Esophagus squamous epithelium (tissue), 5 donors: ENCODE measurements around the gene MACROH2A2. TPM values are rescaled to one million over a fixed set of nuclear protein-coding genes. Genes with fewer than 3 reads are reported as not detected.

Source experiments
- DNase-seq: peaks from one replicate; lab custom pipeline; 2025; lab: John Stamatoyannopoulos, UW
- H3K27ac ChIP-seq, 4 donors: fragments of 200-600 bp; sonication (generic); one replicate each; pipeline ENCODE4 v1.5.1; 2016 to 2019; ENCODE audit warnings: mild to moderate bottlenecking in 1 of 4
- H3K27me3 ChIP-seq, 4 donors: fragments of 200-600 bp; sonication (generic); 1 replicate in 3 of 4; 2 replicates in 1 of 4; pipeline versions ENCODE4 v1.5.1 to v1.6.0; 2017 to 2021; ENCODE audit warnings: antibody characterized with exemption in 1 of 4
- H3K36me3 ChIP-seq, 3 donors: fragments of 200-600 bp; sonication (generic); one replicate each; pipeline ENCODE4 v1.5.1; 2016 to 2019
- H3K4me1 ChIP-seq, 3 donors: fragments of 200-600 bp; sonication (generic); one replicate each; pipeline ENCODE4 v1.5.1; 2017 to 2019
- H3K4me3 ChIP-seq, 4 donors: fragments of 200-600 bp; sonication (generic); 1 replicate in 3 of 4; 2 replicates in 1 of 4; pipeline ENCODE4 v1.5.1; 2016 to 2019; ENCODE audit warnings: mild to moderate bottlenecking in 2 of 4, moderate library complexity in 1 of 4
- H3K9me3 ChIP-seq, 3 donors: fragments of 200-600 bp; sonication (generic); one replicate each; pipeline ENCODE4 v1.5.1; 2016 to 2019
- CTCF ChIP-seq, 6 experiments: fragments of 450-650 bp in 4 of 6; fragments of 200-600 bp in 2 of 6; sonication (generic) in 2 of 6; IDR thresholded peaks; one replicate each; pipeline ENCODE4 v1.5.1; 2016 to 2019; ENCODE audit warnings: antibody characterized with exemption in 6 of 6, mild to moderate bottlenecking in 4 of 6, moderate library complexity in 4 of 6
- POLR2A ChIP-seq, 4 donors: fragments of 450-650 bp; IDR thresholded peaks; one replicate each; pipeline ENCODE4 v1.6.1; 2017; ENCODE audit warnings: antibody characterized with exemption in 4 of 4, mild to moderate bottlenecking in 4 of 4, moderate library complexity in 3 of 4
- WGBS, 2 donors: methylation state at CpG; one replicate each; pipeline ENCODE4 v1.1.5; 2018; 5-methylcytosine and 5-hydroxymethylcytosine counted together
- intact Hi-C: fragments of 100-400 bp; cut with DNase I; formaldehyde crosslinking; loops from one replicate; pipeline ENCODE4 v1.15.0; 2022
- total RNA-seq, 4 donors: library from RNA; depleted of rRNA; stranded (reverse); fragments of >200 nt; gene quantifications; one replicate each; pipeline ENCODE4 v1.1.0, GENCODE V29; 2016
- donor health status: DM: yes; HTN: yes; CAD: no.

Gene MACROH2A2
- total RNA-seq, 4 donors from 2014 or later = 19.8 to 32.0 (median 22.4) TPM

GRCh38 chr10:70092389-70092718, 39.7 kb downstream of the MACROH2A2 start:
- no peaks in the 10 kb centered on the region for H3K4me1 ChIP-seq
- H3K36me3 ChIP-seq = peaks cover 0 to 65% (median 16%) of the 10 kb centered on the region in 3 donors
- H3K27ac ChIP-seq = no peak overlapping the region
- intact Hi-C loops = no loop called here
- 86 to 89% methylated on average over 7 of the region's 7 CpGs for WGBS, 2 donors
- DNase-seq = no peak
- no peak for TF ChIP-seq POLR2A (IDR thresholded peaks at IDR 0.05)
- no peak for TF ChIP-seq CTCF (IDR thresholded peaks at IDR 0.05)
- H3K27me3 ChIP-seq = no peaks in the 10 kb centered on the region
- no peak overlapping the region for H3K4me3 ChIP-seq
- no peaks in the 10 kb centered on the region for H3K9me3 ChIP-seq

- no peak for DNase-seq
- intact Hi-C loops = no loop called here
- H3K4me1 ChIP-seq = no peaks in the 10 kb centered on the region
- 74 to 77% methylated on average over 9 of the region's 9 CpGs for WGBS, 2 donors
- no peak for TF ChIP-seq POLR2A (IDR thresholded peaks at IDR 0.05)
- TF ChIP-seq CTCF (IDR thresholded peaks at IDR 0.05) = no peak
- no peaks in the 10 kb centered on the region for H3K27me3 ChIP-seq
- H3K36me3 ChIP-seq = peaks cover 0 to 76% (median 16%) of the 10 kb centered on the region in 3 donors
- no peak overlapping the region for H3K4me3 ChIP-seq
- H3K9me3 ChIP-seq = no peaks in the 10 kb centered on the region
- no peak overlapping the region for H3K27ac ChIP-seq
Observed at GRCh38 chr10:70093335-70093944, 40.8 kb downstream of the MACROH2A2 start.

GRCh38 chr10:70094250-70094649, 41.6 kb downstream of the MACROH2A2 start:
- peaks cover 0 to 84% (median 16%) of the 10 kb centered on the region in 3 donors for H3K36me3 ChIP-seq
- H3K27me3 ChIP-seq = no peaks in the 10 kb centered on the region
- DNase-seq = no peak
- TF ChIP-seq CTCF (IDR thresholded peaks at IDR 0.05) (no peak), POLR2A (IDR thresholded peaks at IDR 0.05) (no peak)
- WGBS, 2 donors = 75 to 95% methylated on average over 2 of the region's 2 CpGs
- no peak overlapping the region for H3K4me3 ChIP-seq
- H3K27ac ChIP-seq = no peak overlapping the region
- intact Hi-C loops = no loop called here
- no peaks in the 10 kb centered on the region for H3K4me1 ChIP-seq
- H3K9me3 ChIP-seq = no peaks in the 10 kb centered on the region

GRCh38 chr10:70096016-70096704, 43.5 kb downstream of the MACROH2A2 start:
- Histone ChIP-seq H3K9me3 (no peaks in the 10 kb centered on the region), H3K27me3 (no peaks in the 10 kb centered on the region), H3K27ac (no peak overlapping the region), H3K4me3 (no peak overlapping the region), H3K4me1 (no peaks in the 10 kb centered on the region), H3K36me3 (peaks cover 0 to 99% (median 16%) of the 10 kb centered on the region in 3 donors)
- WGBS, 2 donors = 86 to 90% methylated on average over 6 of the region's 6 CpGs
- DNase-seq = no peak
- intact Hi-C loops = no loop called here
- no peak for TF ChIP-seq POLR2A (IDR thresholded peaks at IDR 0.05)
- no peak for TF ChIP-seq CTCF (IDR thresholded peaks at IDR 0.05)

- TF ChIP-seq POLR2A (IDR thresholded peaks at IDR 0.05) (no peak), CTCF (IDR thresholded peaks at IDR 0.05) (no peak)
- WGBS, 2 donors = 92 to 93% methylated on average over 5 of the region's 5 CpGs
- no peak overlapping the region for H3K4me3 ChIP-seq
- no peak overlapping the region for H3K27ac ChIP-seq
- intact Hi-C loops = no loop called here
- H3K27me3 ChIP-seq = no peaks in the 10 kb centered on the region
- no peaks in the 10 kb centered on the region for H3K9me3 ChIP-seq
- H3K4me1 ChIP-seq = no peaks in the 10 kb centered on the region
- H3K36me3 ChIP-seq = peaks cover 0 to 99% (median 16%) of the 10 kb centered on the region in 3 donors
- no peak for DNase-seq
Observed at GRCh38 chr10:70096705-70097420, 44.2 kb downstream of the MACROH2A2 start.
